ENCODE results near the gene SH3BP4.

- TF ChIP-seq, protein P1, sequence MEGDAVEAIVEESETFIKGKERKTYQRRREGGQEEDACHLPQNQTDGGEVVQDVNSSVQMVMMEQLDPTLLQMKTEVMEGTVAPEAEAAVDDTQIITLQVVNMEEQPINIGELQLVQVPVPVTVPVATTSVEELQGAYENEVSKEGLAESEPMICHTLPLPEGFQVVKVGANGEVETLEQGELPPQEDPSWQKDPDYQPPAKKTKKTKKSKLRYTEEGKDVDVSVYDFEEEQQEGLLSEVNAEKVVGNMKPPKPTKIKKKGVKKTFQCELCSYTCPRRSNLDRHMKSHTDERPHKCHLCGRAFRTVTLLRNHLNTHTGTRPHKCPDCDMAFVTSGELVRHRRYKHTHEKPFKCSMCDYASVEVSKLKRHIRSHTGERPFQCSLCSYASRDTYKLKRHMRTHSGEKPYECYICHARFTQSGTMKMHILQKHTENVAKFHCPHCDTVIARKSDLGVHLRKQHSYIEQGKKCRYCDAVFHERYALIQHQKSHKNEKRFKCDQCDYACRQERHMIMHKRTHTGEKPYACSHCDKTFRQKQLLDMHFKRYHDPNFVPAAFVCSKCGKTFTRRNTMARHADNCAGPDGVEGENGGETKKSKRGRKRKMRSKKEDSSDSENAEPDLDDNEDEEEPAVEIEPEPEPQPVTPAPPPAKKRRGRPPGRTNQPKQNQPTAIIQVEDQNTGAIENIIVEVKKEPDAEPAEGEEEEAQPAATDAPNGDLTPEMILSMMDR (IDR thresholded peaks at IDR 0.05): no peak
- no peak for TF ChIP-seq POLR2A (IDR thresholded peaks at IDR 0.05)
Measured at GRCh38 chr2:234935311-234935710, 16.5 kb upstream of the SH3BP4 start.

All from Peyer's patch (tissue), 4 donors.